Prostate gland (tissue), 2 donors: ENCODE measurements around the gene ARHGAP25.

Experiments used
- CTCF ChIP-seq, 4 experiments: fragments of 200-600 bp in 2 of 4; fragments of 450-650 bp in 2 of 4; sonication (generic) in 2 of 4; IDR thresholded peaks; 1 replicate in 3 of 4; 2 replicates in 1 of 4; pipeline ENCODE4 v1.5.1; 2016 to 2019; ENCODE audit warnings: antibody characterized with exemption in 4 of 4, mild to moderate bottlenecking in 2 of 4, moderate library complexity in 2 of 4
- POLR2A ChIP-seq: fragments of 450-650 bp; IDR thresholded peaks from one replicate; pipeline ENCODE4 v1.6.1; 2016; ENCODE audit warnings: antibody characterized with exemption, mild to moderate bottlenecking
- POLR2AphosphoS5 ChIP-seq: sonication (generic); formaldehyde crosslinking; IDR thresholded peaks from one replicate; pipeline ENCODE4 v1.6.1; 2017; ENCODE audit warnings: antibody characterized with exemption

- no peak for TF ChIP-seq CTCF (IDR thresholded peaks at IDR 0.05)
- no peak for TF ChIP-seq POLR2AphosphoS5
- no peak for TF ChIP-seq POLR2A
These were observed 52.7 kb downstream of the ARHGAP25 start for GRCh38 chr2:68787356-68787755.
